Ovary (tissue), 9 donors: ENCODE data around the gene TENT4A. TPM values are rescaled to one million over a fixed set of nuclear protein-coding genes. Genes with fewer than 3 reads are reported as not detected.

Experiments used
- DNase-seq, 5 donors: peaks; one replicate each; pipeline ENCODE4 v3.0.0-alpha.2; 2019 to 2020
- H3K27ac ChIP-seq, 2 donors: fragments of 200-600 bp; one replicate each; pipeline versions ENCODE4 v1.5.1 to v1.8.0; 2019 to 2022
- H3K27me3 ChIP-seq: fragments of 200-600 bp; one replicate; pipeline ENCODE4 v1.8.0; 2022
- H3K36me3 ChIP-seq: fragments of 200-600 bp; sonication (generic); one replicate; pipeline ENCODE4 v1.5.1; 2019
- H3K4me1 ChIP-seq: one replicate; pipeline ENCODE4 v1.8.1; 2013; ENCODE audit warnings: mild to moderate bottlenecking, moderate library complexity; ENCODE audit not compliant: insufficient read depth
- H3K4me3 ChIP-seq: fragments of 200-600 bp; sonication (generic); one replicate; pipeline ENCODE4 v1.5.1; 2017
- H3K9me3 ChIP-seq, 2 donors: fragments of 200-600 bp in 1 of 2; sonication (generic) in 1 of 2; one replicate each; pipeline versions ENCODE4 v1.5.1 to v1.8.1; 2013 to 2019; ENCODE audit warnings: mild to moderate bottlenecking in 1 of 2, moderate library complexity in 1 of 2
- CTCF ChIP-seq, 3 donors: fragments of 450-650 bp in 2 of 3; fragments of 200-600 bp in 1 of 3; IDR thresholded peaks; one replicate each; pipeline versions ENCODE4 v1.5.1 to v1.8.0; 2016 to 2022; ENCODE audit warnings: antibody characterized with exemption in 3 of 3, mild to moderate bottlenecking in 1 of 3
- EP300 ChIP-seq: sonication (generic); formaldehyde crosslinking; IDR thresholded peaks from one replicate; pipeline ENCODE4 v1.6.1; 2017; ENCODE audit warnings: antibody characterized with exemption
- POLR2A ChIP-seq: fragments of 450-650 bp; IDR thresholded peaks from one replicate; pipeline ENCODE4 v1.6.1; 2017; ENCODE audit warnings: antibody characterized with exemption, mild to moderate bottlenecking, moderate library complexity
- WGBS, 3 donors: extraction: QIAGEN DNeasy Blood & Tissue Kit in 1 of 3; methylation state at CpG; one replicate each; pipeline versions ENCODE4 v1.1.5 to v1.1.7; 2013 to 2017; 5-methylcytosine and 5-hydroxymethylcytosine counted together
- intact Hi-C, 4 donors: fragments of 100-400 bp; cut with DNase I; formaldehyde crosslinking; loops; one replicate each; pipeline versions ENCODE4 v1.11.0 to v1.15.1; 2022 to 2023
- polyA plus RNA-seq, 2 donors: library from polyadenylated mRNA; stranded (reverse); fragments of 200-250 nt in 1 of 2; fragments of 350-450 nt in 1 of 2; fragmentation: Illumina TruSeq in 1 of 2; extraction: RNeasy Lipid Tissue Mini Kit (QIAGEN cat#74804) in 1 of 2; gene quantifications; one replicate each; pipeline ENCODE4 v1.2.3, GENCODE V29; 2013 to 2014
- total RNA-seq, 7 donors: library from RNA; depleted of rRNA in 2 of 7; stranded (reverse); fragments of >200 nt in 2 of 7; fragmentation: NEBNext Ultra II Directional in 3 of 7; extraction: Animal tissue kit (Norgen Biotek cat#: 25700) in 3 of 7; gene quantifications; one replicate each; pipeline versions ENCODE4 v1.1.0 to v1.2.4, GENCODE V29; 2016 to 2023
- donor health status: DM: no; HTN: no; CAD: no; lungs with moderate emphysema.
- donor health status: DM: no; HTN: no; CAD: no.
- donor health status: Bipolar disorder and iron deficiency.
- donor health status: DM: yes; HTN: yes; CAD: no.
- donor health status: DM: no; HTN: no; CAD: no.
- donor health status: DM: yes; HTN: yes; CAD: no.

TENT4A gene
- total and polyA plus RNA-seq, 9 donors = 12.4 to 29.6 (median 22.9) TPM

- Histone ChIP-seq H3K27me3 (no peaks in the 10 kb centered on the region), H3K4me1 (no peaks in the 10 kb centered on the region), H3K27ac (no peak overlapping the region), H3K4me3 (no peak overlapping the region), H3K9me3 (no peaks in the 10 kb centered on the region), H3K36me3 (no peaks in the 10 kb centered on the region)
- no peak for DNase-seq
- TF ChIP-seq EP300 = no peak
- TF ChIP-seq CTCF (IDR thresholded peaks at IDR 0.05) = no peak
- TF ChIP-seq POLR2A = no peak
- intact Hi-C loops = loop anchor here in 1 of 4 donors (10.0 kb wide), 2 partner anchors 633 to 993 kb away; partner anchors contain the start of gene ADCY2
These were observed 48.1 kb downstream of the TENT4A start for GRCh38 chr5:6761333-6761732.

GRCh38 chr5:6762116-6762515 lies 48.9 kb downstream of the TENT4A start:
- H3K4me3 ChIP-seq = no peak overlapping the region
- peaks cover 1% of the 10 kb centered on the region for H3K4me1 ChIP-seq
- no peaks in the 10 kb centered on the region for H3K36me3 ChIP-seq
- no peak overlapping the region for H3K27ac ChIP-seq
- H3K9me3 ChIP-seq = no peaks in the 10 kb centered on the region
- WGBS, 3 donors = 93 to 96% (median 93%) methylated on average over 8 of the region's 8 CpGs
- no peaks in the 10 kb centered on the region for H3K27me3 ChIP-seq
- intact Hi-C loops = loop anchor here in 1 of 4 donors (10.0 kb wide), 2 partner anchors 633 to 993 kb away; partner anchors contain the start of gene ADCY2
- TF ChIP-seq CTCF (IDR thresholded peaks at IDR 0.05) (no peak), POLR2A (no peak), EP300 (no peak)
- no peak for DNase-seq

- intact Hi-C loops = loop anchor here in 1 of 4 donors (10.0 kb wide), 2 partner anchors 632 to 992 kb away; partner anchors contain the start of gene ADCY2
- H3K36me3 ChIP-seq = no peaks in the 10 kb centered on the region
- H3K4me3 ChIP-seq = no peak overlapping the region
- H3K27ac ChIP-seq = no peak overlapping the region
- DNase-seq = no peak
- H3K4me1 ChIP-seq = peaks cover 1% of the 10 kb centered on the region
- 95 to 98% (median 95%) methylated on average over 8 of the region's 8 CpGs for WGBS, 3 donors
- TF ChIP-seq CTCF (IDR thresholded peaks at IDR 0.05) (no peak), EP300 (no peak), POLR2A (no peak)
- no peaks in the 10 kb centered on the region for H3K9me3 ChIP-seq
- H3K27me3 ChIP-seq = no peaks in the 10 kb centered on the region
These were observed 49.5 kb downstream of the TENT4A start for GRCh38 chr5:6762697-6763096.

- H3K27me3 ChIP-seq = no peaks in the 10 kb centered on the region
- H3K9me3 ChIP-seq = no peaks in the 10 kb centered on the region
- H3K4me1 ChIP-seq = peaks cover 1% of the 10 kb centered on the region
- no peak for TF ChIP-seq POLR2A
- no peak for TF ChIP-seq CTCF (IDR thresholded peaks at IDR 0.05)
- no peak for TF ChIP-seq EP300
- H3K36me3 ChIP-seq = no peaks in the 10 kb centered on the region
- H3K4me3 ChIP-seq = no peak overlapping the region
- DNase-seq = no peak
- intact Hi-C loops = loop anchor here in 1 of 4 donors (10.0 kb wide), 2 partner anchors 632 to 992 kb away; partner anchors contain the start of gene ADCY2
- WGBS, 3 donors = 85 to 90% (median 89%) methylated on average over 12 of the region's 12 CpGs
- no peak overlapping the region for H3K27ac ChIP-seq
These were observed 50.0 kb downstream of the TENT4A start for GRCh38 chr5:6763191-6763590.
